Raji (cell line): ENCODE measurements around the gene FTO.

ENCODE experiments used
- POLR2A ChIP-seq: IDR thresholded peaks from 2 replicates; pipeline ENCODE4 v1.6.1; 2011; ENCODE audit warnings: low read depth, low read length, control low read depth; ENCODE audit not compliant: insufficient read depth

The FTO gene

GRCh38 chr16:54152362-54153239, 448.6 kb downstream of the FTO start:
- no peak for TF ChIP-seq POLR2A

DNA sequence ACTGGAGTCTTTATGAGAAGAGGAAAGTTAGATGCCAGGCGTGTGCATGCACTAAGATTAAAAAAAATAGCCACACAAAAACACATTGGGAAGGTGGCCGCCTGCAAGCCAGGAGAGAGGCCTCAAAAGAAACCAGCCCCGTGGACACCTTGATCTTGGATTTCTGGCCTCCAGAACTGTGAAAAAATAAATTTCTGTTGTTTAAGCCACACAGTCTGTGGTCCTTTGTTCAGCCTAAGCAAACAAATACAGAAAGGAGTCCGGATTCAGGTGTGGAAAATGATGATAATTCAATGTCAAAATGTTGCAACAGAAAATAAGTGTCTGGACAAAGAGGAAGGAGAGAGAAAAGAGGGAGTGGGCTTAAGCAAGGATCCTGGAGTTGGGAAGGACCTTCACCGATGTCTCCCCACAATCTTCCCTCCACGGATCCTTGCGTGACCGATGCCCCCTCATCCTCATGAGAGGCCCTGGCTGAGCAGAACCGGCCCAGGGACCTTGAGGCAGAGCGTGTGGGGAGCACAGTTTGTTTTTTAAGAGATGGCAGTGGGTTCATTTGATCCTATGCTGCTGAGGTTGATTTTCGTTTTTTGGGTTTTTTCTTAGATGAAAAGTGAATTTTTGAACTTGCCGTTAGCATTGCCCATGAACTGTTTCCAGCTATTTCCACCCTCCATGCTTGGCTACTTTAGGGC, 449.4 kb downstream of the FTO start:
- TF ChIP-seq POLR2A: no peak

GRCh38 chr16:54156349-54156748, 452.4 kb downstream of the FTO start:
- no peak for TF ChIP-seq POLR2A

DNA sequence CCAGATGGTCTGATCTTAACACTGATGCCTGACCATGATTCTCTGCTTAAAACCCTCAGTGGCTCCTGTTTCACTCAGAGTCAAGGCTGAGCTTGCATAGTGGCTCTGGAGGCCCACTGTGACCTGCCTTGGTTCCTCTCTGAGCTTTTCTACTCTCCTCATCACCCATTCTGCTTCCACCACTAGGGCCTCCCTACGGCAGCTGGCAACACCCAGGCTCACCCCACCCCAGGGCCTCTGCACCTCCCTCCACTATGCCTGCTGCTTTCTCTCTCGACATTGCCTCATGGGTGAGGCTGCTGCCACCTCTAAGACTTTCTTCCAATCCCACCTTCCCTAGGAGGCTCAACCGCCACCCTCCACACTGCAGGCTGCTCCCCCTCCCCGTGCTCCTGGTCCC, 455.0 kb downstream of the FTO start:
- TF ChIP-seq POLR2A: no peak

DNA sequence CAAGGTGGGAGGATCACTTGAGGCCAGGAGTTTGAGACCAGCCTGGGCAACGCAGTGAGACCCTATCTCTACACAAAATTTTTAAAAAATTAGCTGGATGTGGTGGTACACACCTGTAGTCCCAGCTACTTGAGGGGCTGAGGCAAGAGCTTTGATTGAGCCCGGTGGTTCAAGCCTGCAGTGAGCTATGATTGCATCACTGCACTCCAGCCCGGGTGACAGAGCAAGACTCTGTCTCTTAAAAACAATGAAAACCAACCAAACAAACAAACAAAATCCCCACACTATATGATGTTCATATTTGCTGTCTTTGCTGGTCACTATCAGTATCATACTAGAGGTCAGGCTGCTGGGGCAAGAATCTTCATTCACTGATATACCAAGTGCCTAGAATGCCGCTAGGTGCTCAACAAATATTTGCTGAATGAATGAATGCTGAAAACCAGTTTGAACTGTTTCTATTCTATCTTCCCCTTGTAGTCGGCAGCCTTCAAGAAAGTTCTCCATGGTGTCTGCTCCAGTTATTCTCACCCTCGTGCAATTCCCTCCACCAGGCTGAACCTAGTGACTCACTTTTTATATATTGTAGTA, 455.6 kb downstream of the FTO start:
- TF ChIP-seq POLR2A: no peak

DNA sequence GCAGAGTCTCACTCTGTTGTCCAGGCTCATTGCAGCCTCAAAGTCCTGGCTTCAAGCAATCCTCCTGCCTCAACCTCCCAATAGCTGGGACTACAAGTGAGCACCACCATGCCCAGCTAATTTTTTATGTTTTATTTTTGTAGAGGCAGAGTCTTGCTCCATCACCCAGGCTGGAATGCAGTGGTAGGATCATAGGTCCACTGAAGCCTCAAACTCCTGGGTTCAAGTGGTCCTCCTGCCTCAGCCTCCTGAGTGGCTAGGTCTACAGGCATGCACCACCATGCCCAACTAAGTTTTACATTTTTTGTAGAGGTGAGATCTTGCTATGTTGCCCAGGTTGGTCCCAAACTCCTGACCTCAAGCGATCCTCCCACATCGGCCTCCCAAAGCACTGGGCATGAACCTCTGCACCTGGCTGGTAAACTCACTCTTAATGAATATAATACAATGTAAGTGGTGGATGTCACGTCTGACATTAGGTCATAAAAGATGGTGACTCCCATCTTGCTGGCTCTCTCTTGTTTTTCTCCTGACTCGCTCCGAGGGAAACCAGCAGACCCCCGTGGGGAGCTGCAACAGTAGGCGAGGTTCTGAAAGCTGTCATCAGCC, 456.4 kb downstream of the FTO start:
- no peak for TF ChIP-seq POLR2A

- TF ChIP-seq POLR2A: no peak
Measured at GRCh38 chr16:54160939-54161897, 457.3 kb downstream of the FTO start.

DNA sequence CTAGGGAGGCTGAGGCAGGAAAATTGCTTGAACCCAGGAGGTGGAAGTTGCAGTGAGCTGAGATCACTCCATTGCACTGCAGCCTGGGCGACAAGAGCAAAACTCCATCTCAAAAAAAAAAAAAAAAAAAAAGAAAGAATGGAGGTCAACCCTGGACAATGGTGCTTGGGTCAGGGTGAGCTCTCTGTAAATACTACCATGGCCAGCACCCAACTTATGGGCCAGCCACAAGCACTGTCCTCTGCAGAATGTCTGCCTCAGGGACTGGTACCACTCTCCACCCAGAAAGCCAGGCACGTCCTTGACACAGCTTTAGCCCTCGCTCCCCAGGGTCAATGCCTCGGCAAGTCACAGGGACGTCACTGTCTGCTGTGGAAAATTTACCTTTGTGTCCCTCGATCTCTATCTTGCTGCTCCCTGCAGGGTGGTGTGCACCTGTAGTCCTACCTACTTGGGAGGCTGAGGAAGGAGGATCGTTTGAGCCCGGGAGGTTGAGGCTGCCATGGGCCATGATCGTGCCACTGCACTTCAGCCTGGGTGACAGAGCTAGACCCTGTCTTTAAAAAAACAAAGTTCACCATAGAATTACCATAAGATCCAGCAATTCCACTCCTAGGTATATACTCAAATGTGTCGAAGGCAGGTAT, 459.4 kb downstream of the FTO start:
- no peak for TF ChIP-seq POLR2A

GRCh38 chr16:54164789-54165173, 460.8 kb downstream of the FTO start:
- no peak for TF ChIP-seq POLR2A

GRCh38 chr16:54165174-54165911, 461.4 kb downstream of the FTO start:
- TF ChIP-seq POLR2A: no peak

GRCh38 chr16:54165912-54166865, 462.2 kb downstream of the FTO start:
- TF ChIP-seq POLR2A: no peak

- TF ChIP-seq POLR2A: no peak
Measured at GRCh38 chr16:54169112-54169511, 465.2 kb downstream of the FTO start.
